DMS 273 (cell line): ENCODE measurements around the gene TNFRSF19.

Experiments
- DNase-seq: peaks from one replicate; lab custom pipeline; 2025; ENCODE audit not compliant: unreplicated experiment; lab: John Stamatoyannopoulos, UW

Gene TNFRSF19

DNA sequence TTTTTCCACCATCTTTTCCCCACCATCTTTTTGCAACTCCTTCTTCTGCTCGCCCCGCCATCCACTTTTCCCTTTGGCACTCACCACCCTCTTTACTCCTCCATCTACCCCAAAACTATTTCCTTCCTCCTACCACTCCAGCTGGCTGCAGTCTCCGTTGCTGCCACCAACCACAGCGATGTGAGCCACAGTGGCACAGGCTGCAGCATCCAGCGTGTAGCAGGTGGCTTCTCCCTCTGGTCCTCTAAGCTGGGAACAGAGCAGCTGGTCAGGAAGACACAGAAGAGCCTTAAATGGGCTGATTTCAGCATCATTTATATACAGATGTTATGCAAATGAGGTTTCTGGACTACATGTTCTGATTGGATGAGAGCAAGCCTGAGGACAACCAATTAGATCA is 144.5 kb downstream of the TNFRSF19 start:
- DNase-seq, result no peak

DNA sequence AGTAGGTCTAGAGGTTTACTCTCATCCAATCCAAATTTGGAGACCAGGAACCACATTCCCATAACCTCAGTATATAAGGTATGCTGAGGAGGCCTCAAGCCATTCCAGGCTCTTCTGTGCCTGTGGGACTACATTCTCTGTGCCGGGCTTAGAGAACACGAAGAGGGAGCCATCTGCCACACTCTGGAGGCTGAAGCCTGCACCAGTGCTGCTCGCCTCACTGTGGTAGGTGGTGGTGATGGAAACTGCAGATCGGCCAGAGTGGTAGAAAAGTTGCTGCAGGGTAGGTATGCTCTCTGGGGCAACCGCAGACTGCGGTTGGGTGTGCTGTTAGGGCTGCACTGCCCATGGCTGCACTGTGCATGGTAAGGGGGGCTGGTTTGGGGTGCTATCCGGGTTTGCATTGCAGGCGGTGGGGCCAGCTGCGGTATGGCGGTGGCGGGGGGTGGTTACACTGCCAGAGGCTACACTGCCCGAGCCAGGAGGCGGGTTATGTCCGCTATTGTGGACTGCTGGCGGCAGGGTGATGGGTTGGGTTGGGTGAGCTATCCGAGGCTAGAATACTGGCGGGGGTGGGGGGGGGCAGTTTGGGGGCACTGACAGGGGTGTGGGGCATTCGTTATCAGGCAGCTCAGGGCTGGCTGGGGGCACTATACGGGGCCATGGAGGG is 145.0 kb downstream of the TNFRSF19 start:
- DNase-seq, result peak; percentile 26

DNA sequence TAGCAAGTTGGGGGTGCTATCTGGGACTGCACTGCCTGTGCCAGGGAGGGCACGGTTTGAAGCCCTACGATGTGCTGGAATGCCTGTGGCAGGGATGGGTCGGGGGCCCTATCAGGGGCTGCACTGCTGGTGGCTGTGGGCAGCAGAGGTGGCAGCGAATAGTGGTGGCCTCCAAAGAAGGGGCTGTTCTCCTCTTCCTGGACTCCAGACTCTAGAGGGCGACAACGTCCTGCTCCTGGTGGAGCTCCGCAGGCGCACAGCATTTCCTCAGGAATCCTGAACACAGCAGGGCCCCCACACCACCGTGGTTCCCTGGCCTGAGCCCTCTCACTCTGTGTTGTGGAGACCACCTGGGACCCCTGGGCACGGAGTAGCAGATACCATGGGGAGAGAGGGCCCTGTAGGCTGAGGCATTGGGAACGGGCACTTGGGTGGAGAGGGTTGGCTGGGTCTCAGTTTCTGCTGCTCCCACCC is 145.6 kb downstream of the TNFRSF19 start:
- DNase-seq, result peak; percentile 6

GRCh38 chr13:23716401-23716800 is 146.2 kb downstream of the TNFRSF19 start:
- DNase-seq, result no peak

- DNase-seq, result no peak
Measured at GRCh38 chr13:23718996-23719395, 148.8 kb downstream of the TNFRSF19 start.

- no peak for DNase-seq
Measured at GRCh38 chr13:23722726-23723453, 152.7 kb downstream of the TNFRSF19 start.

DNA sequence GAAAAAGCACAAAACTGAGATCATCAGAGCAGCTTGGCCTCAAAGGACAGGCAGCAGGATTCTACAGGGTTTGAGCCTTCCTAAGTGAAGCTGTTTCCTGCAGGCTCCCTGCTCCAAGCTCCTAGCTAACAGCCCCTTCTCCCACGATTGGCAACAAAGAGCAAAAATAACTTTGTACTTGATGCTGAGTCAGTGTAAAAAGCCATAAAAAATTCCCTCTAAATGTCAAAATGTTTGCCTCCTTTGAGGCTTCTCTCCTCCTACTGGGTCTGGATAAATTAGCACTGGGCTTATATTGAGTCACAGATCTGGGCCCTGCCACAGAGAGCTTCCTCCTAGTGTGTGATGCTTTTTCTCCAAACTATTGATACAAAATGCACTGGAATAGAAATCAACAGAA is 153.3 kb downstream of the TNFRSF19 start:
- DNase-seq, result no peak

- peak; percentile 76 for DNase-seq
Measured at GRCh38 chr13:23724196-23724970, 154.2 kb downstream of the TNFRSF19 start.
